ENCODE measurements around the gene PSMD1.
"Not testable (repeated sequence)": the region's sequence is repeated elsewhere in the genome, so short reads cannot be mapped to it uniquely, and the experiment has no call there.

PSMD1 gene

GRCh38 chr2:231018184-231018583 is 38.5 kb upstream of the PSMD1 start:
- H3K27ac ChIP-seq, result no peak overlapping the region
- H3K9ac ChIP-seq, result no peak overlapping the region
- no peaks in the 10 kb centered on the region for H3K79me2 ChIP-seq (ENCODE audit: insufficient read depth, low read depth)
- no peak overlapping the region for H3K4me3 ChIP-seq (IDR thresholded peaks at IDR 0.05; ENCODE audit: insufficient read depth, low read depth, low read length)
- no peaks in the 10 kb centered on the region for H3K36me3 ChIP-seq (ENCODE audit: insufficient read depth)
- no peak overlapping the region for H3K4me2 ChIP-seq
- TF ChIP-seq CTCF (conservative IDR thresholded peaks at IDR 0.05; ENCODE audit: low read depth, low read length), result no peak
- no peaks in the 10 kb centered on the region for H3K27me3 ChIP-seq (ENCODE audit: insufficient read depth, low read depth)
- no peaks in the 10 kb centered on the region for H3K4me1 ChIP-seq (ENCODE audit: low read depth, poor library complexity, severe bottlenecking)
- H4K20me1 ChIP-seq (ENCODE audit: insufficient read depth), result no peaks in the 10 kb centered on the region
- H2AFZ ChIP-seq (ENCODE audit: low read depth), result no peak overlapping the region

- not testable (repeated sequence) for H3K27me3 ChIP-seq (ENCODE audit: insufficient read depth, low read depth); H3K4me2 ChIP-seq; H3K36me3 ChIP-seq (ENCODE audit: insufficient read depth); H2AFZ ChIP-seq (ENCODE audit: low read depth); H3K27ac ChIP-seq; H3K9ac ChIP-seq; H3K4me1 ChIP-seq (ENCODE audit: low read depth, poor library complexity, severe bottlenecking); H3K79me2 ChIP-seq (ENCODE audit: insufficient read depth, low read depth); H4K20me1 ChIP-seq (ENCODE audit: insufficient read depth); H3K4me3 ChIP-seq (IDR thresholded peaks at IDR 0.05; ENCODE audit: insufficient read depth, low read depth, low read length)
These were observed 31.6 kb upstream of the PSMD1 start for GRCh38 chr2:231025059-231025458.

- TF ChIP-seq CTCF (conservative IDR thresholded peaks at IDR 0.05; ENCODE audit: low read depth, low read length), result no peak
These were observed 27.8 kb upstream of the PSMD1 start for GRCh38 chr2:231028889-231029288.

GRCh38 chr2:231029563-231029962 is 27.1 kb upstream of the PSMD1 start:
- Histone ChIP-seq H3K27me3 (ENCODE audit: insufficient read depth, low read depth) (no peaks in the 10 kb centered on the region), H4K20me1 (ENCODE audit: insufficient read depth) (no peaks in the 10 kb centered on the region)
- TF ChIP-seq CTCF (conservative IDR thresholded peaks at IDR 0.05; ENCODE audit: low read depth, low read length), result no peak

More at GRCh38 chr2:231028889-231029288, 27.8 kb upstream of the PSMD1 start:
- Histone ChIP-seq H4K20me1 (ENCODE audit: insufficient read depth) (no peaks in the 10 kb centered on the region), H3K27ac (no peak overlapping the region), H3K36me3 (ENCODE audit: insufficient read depth) (no peaks in the 10 kb centered on the region), H2AFZ (ENCODE audit: low read depth) (no peak overlapping the region), H3K27me3 (ENCODE audit: insufficient read depth, low read depth) (no peaks in the 10 kb centered on the region), H3K4me3 (IDR thresholded peaks at IDR 0.05; ENCODE audit: insufficient read depth, low read depth, low read length) (no peak overlapping the region), H3K4me1 (ENCODE audit: low read depth, poor library complexity, severe bottlenecking) (no peaks in the 10 kb centered on the region), H3K79me2 (ENCODE audit: insufficient read depth, low read depth) (no peaks in the 10 kb centered on the region), H3K4me2 (no peak overlapping the region), H3K9ac (no peak overlapping the region)

GRCh38 chr2:231030725-231031124 is 25.9 kb upstream of the PSMD1 start:
- Histone ChIP-seq H3K4me1 (ENCODE audit: low read depth, poor library complexity, severe bottlenecking) (no peaks in the 10 kb centered on the region), H2AFZ (ENCODE audit: low read depth) (no peak overlapping the region)

More at GRCh38 chr2:231029563-231029962, 27.1 kb upstream of the PSMD1 start:
- H3K4me1 ChIP-seq (ENCODE audit: low read depth, poor library complexity, severe bottlenecking), result no peaks in the 10 kb centered on the region
- no peak overlapping the region for H3K27ac ChIP-seq
- no peak overlapping the region for H3K4me2 ChIP-seq
- no peak overlapping the region for H3K4me3 ChIP-seq (IDR thresholded peaks at IDR 0.05; ENCODE audit: insufficient read depth, low read depth, low read length)
- H3K36me3 ChIP-seq (ENCODE audit: insufficient read depth), result no peaks in the 10 kb centered on the region
- no peak overlapping the region for H3K9ac ChIP-seq
- no peak overlapping the region for H2AFZ ChIP-seq (ENCODE audit: low read depth)
- H3K79me2 ChIP-seq (ENCODE audit: insufficient read depth, low read depth), result no peaks in the 10 kb centered on the region

More at GRCh38 chr2:231030725-231031124, 25.9 kb upstream of the PSMD1 start:
- Histone ChIP-seq H3K36me3 (ENCODE audit: insufficient read depth) (no peaks in the 10 kb centered on the region), H4K20me1 (ENCODE audit: insufficient read depth) (no peaks in the 10 kb centered on the region), H3K4me3 (IDR thresholded peaks at IDR 0.05; ENCODE audit: insufficient read depth, low read depth, low read length) (no peak overlapping the region), H3K9ac (no peak overlapping the region), H3K4me2 (no peak overlapping the region), H3K79me2 (ENCODE audit: insufficient read depth, low read depth) (no peaks in the 10 kb centered on the region), H3K27me3 (ENCODE audit: insufficient read depth, low read depth) (no peaks in the 10 kb centered on the region), H3K27ac (no peak overlapping the region)
- TF ChIP-seq CTCF (conservative IDR thresholded peaks at IDR 0.05; ENCODE audit: low read depth, low read length), result no peak

Measured in KMS-11 (cell line).